Adrenal gland (tissue), 5 donors: ENCODE results near the gene NEU2.

Source experiments
- CTCF ChIP-seq, 6 experiments: fragments of 450-650 bp in 4 of 6; fragments of 200-600 bp in 2 of 6; sonication (generic) in 1 of 6; IDR thresholded peaks; 1 replicate in 5 of 6; 2 replicates in 1 of 6; pipeline versions ENCODE4 v1.5.1 to v1.8.0; 2016 to 2021; ENCODE audit warnings: antibody characterized with exemption in 6 of 6, mild to moderate bottlenecking in 2 of 6, moderate library complexity in 1 of 6
- POLR2A ChIP-seq, 2 donors: fragments of 450-650 bp; IDR thresholded peaks; one replicate each; pipeline ENCODE4 v1.6.1; 2017; ENCODE audit warnings: antibody characterized with exemption in 2 of 2, mild to moderate bottlenecking in 2 of 2, moderate library complexity in 1 of 2
- donor health status: DM: no; HTN: no; CAD: no.

DNA sequence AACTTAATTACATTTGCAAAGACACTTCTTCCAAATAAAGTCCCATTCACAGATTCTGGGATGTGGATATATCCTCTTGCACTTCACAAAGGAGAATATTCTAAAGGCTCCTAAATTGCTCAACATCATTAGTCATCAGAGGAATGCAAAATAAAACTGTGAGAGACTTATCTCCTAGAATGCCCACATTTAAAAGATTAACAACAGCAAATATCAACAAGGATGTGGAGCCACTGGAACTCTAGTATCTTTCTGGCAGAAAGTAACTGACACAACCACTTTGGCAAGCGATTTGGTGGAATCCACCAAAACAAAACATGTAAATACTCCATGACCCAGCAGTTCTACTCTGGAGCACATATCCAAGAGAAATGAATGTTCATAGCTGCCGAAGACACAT is 4.6 kb downstream of the NEU2 start:
- TF ChIP-seq POLR2A (IDR thresholded peaks at IDR 0.05) (no peak), CTCF (IDR thresholded peaks at IDR 0.05) (no peak)
